HUES48 (cell line): ENCODE results near the gene TRAF4.

Source experiments
- H3K27ac ChIP-seq: one replicate; pipeline ENCODE4 v1.7.0; 2013; ENCODE audit warnings: low read depth, low read length, inconsistent platforms
- H3K27me3 ChIP-seq: 2 replicates; pipeline ENCODE4 v1.6.1; 2013; ENCODE audit warnings: mild to moderate bottlenecking, low read length; ENCODE audit not compliant: control insufficient read depth, insufficient read depth
- H3K36me3 ChIP-seq: 2 replicates; pipeline ENCODE4 v1.6.1; 2013; ENCODE audit warnings: low read length; ENCODE audit not compliant: control insufficient read depth, insufficient read depth
- H3K4me1 ChIP-seq: 2 replicates; pipeline ENCODE4 v1.6.1; 2013; ENCODE audit warnings: mild to moderate bottlenecking, low read length; ENCODE audit not compliant: control insufficient read depth, insufficient read depth
- H3K4me3 ChIP-seq: 2 replicates; pipeline ENCODE4 v1.5.1; 2013; ENCODE audit warnings: mild to moderate bottlenecking, low read depth, low read length
- H3K9ac ChIP-seq: 2 replicates; pipeline ENCODE4 v1.6.1; 2013; ENCODE audit warnings: mild to moderate bottlenecking, low read depth, low read length, moderate library complexity
- H3K9me3 ChIP-seq: 2 replicates; pipeline ENCODE4 v1.6.1; 2013; ENCODE audit warnings: low read length; ENCODE audit not compliant: control insufficient read depth, insufficient read depth

TRAF4 gene

DNA sequence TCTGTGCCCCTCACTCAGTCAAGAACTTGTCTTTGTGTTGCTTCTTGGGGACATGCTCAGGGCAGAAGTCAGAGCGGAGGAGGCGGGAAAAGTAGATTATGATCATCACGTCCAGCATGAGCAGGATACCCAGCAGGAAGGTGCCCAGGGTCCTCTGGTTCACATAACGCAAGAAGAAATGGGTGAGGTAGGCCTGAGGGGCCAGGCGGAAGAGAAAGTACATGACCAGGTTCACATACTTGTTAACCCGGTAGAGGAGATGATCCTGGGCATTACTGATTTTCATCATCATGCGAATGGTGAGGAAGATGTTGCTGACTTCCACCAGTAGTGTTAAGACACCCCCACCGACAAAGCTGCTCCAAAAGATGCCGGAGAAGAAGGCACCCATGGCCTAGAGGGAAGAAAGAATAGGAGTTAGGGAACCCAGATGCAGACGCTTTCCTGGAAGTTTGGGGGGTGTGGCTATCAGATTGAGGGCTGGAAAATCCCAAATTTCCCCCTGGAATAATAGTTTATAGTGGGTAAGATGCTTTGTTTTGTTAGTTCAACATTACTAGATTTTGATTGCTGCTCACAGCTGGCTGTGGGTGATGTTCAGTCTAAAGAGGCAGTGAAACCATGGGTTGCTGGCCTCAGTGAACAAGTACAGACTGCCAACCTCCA lies 19.2 kb upstream of the TRAF4 start:
- H3K4me3 ChIP-seq, result peak overlapping the region; percentile 80

DNA sequence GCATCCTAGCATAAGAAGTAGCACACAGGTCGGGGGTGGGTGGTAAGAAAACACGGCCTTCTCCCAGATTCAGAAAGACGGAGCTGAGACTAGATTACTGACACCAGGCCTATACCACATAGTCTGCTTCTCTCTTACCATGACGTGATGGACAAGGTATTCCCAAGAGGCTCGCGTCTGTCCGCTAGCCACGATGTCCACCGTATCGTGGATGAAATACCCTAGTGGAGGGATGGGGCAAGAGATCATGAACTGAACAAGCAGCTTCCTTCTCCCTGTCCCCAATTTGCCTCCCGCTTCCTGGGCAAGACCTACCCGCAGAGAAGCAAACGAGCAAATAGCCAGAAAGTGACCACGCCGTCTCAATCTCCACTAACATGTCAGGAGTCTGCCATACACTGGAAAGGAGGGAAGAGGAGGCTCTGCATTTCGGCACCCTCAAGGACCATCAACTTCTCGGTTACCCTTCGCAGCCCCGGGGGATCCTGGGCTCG lies 18.6 kb upstream of the TRAF4 start:
- H3K36me3 ChIP-seq, result peaks cover 45% of the 10 kb centered on the region
- no peaks in the 10 kb centered on the region for H3K27me3 ChIP-seq
- peak overlapping the region; percentile 80 for H3K4me3 ChIP-seq
- H3K27ac ChIP-seq, result peak overlapping the region; percentile 99
- H3K9ac ChIP-seq, result peak overlapping the region; percentile 96
- H3K9me3 ChIP-seq, result no peaks in the 10 kb centered on the region
- H3K4me1 ChIP-seq, result peaks cover 27% of the 10 kb centered on the region

More for the DNA sequence above, 19.2 kb upstream of the TRAF4 start:
- Histone ChIP-seq H3K27ac (peak overlapping the region; percentile 99), H3K36me3 (peaks cover 45% of the 10 kb centered on the region), H3K9me3 (no peaks in the 10 kb centered on the region), H3K9ac (peak overlapping the region; percentile 96), H3K27me3 (no peaks in the 10 kb centered on the region), H3K4me1 (peaks cover 27% of the 10 kb centered on the region)

DNA sequence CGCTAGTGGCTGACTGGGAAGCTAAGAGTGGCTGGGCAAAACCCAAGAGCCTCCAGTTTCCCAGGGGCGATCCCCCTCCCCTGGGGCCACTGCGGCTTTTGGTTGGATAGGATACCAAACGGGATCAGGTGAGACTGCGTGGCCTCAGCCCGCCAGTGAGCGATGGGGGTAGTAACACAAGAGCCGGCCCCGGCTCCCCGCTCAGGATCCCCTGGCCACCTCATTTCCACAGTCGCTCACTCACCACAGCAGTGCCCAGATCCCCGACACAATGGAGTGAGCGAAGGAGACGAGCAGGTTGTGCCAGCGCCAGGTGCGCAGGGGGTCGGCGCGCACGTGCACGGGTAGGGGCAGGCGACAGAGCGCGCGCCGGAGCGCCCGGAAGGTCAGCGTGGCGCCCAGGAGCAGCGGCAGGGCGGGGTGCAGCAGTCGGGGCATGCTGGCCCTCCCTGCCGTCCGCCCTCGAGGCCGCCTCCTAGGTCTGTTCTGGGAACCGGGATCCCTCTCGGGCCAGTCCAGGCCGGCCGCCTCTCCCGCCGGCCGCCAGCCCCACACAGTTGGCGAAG lies 18.1 kb upstream of the TRAF4 start:
- peaks cover 44% of the 10 kb centered on the region for H3K36me3 ChIP-seq
- peak overlapping the region; percentile 80 for H3K4me3 ChIP-seq
- peak overlapping the region; percentile 96 for H3K9ac ChIP-seq
- no peaks in the 10 kb centered on the region for H3K9me3 ChIP-seq
- H3K27me3 ChIP-seq, result no peaks in the 10 kb centered on the region
- peaks cover 27% of the 10 kb centered on the region for H3K4me1 ChIP-seq
- H3K27ac ChIP-seq, result peak overlapping the region; percentile 99

DNA sequence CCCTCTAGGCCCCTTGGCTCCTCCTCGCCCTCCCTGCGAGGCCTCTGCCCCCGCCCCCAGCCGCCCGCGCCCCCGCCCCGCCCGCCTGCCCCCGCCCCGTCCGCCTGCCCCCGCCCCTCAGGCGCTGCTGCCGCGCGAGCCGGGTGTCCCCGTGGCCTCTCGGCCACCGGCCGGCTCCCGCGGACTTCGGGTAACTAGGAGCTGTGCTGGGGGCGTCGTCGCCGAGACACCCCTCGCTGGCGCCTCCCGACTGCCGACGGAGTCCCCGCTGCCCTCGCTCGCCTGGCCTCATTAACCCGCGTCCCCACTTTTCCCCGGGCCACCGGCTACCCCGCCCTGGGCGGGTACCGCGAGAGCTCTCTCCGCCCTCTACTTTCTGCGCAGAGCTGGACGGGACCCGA lies 17.6 kb upstream of the TRAF4 start, which contains the start of gene TLCD1:
Gene TLCD1 (minus strand): TSS at position 8 of the 401 bp plus-strand sequence. CDS start 136 bp downstream, outside the sequence.
- Histone ChIP-seq H3K4me3 (peak within 1 kb of the TSS; percentile 90), H3K9ac (peak within 1 kb of the TSS; percentile 96), H3K9me3 (no peaks in the 10 kb centered on the region), H3K4me1 (peaks cover 27% of the 10 kb centered on the region), H3K27ac (peak within 1 kb of the TSS; percentile 99), H3K36me3 (peaks cover 39% of the 10 kb centered on the region), H3K27me3 (no peaks in the 10 kb centered on the region)

DNA sequence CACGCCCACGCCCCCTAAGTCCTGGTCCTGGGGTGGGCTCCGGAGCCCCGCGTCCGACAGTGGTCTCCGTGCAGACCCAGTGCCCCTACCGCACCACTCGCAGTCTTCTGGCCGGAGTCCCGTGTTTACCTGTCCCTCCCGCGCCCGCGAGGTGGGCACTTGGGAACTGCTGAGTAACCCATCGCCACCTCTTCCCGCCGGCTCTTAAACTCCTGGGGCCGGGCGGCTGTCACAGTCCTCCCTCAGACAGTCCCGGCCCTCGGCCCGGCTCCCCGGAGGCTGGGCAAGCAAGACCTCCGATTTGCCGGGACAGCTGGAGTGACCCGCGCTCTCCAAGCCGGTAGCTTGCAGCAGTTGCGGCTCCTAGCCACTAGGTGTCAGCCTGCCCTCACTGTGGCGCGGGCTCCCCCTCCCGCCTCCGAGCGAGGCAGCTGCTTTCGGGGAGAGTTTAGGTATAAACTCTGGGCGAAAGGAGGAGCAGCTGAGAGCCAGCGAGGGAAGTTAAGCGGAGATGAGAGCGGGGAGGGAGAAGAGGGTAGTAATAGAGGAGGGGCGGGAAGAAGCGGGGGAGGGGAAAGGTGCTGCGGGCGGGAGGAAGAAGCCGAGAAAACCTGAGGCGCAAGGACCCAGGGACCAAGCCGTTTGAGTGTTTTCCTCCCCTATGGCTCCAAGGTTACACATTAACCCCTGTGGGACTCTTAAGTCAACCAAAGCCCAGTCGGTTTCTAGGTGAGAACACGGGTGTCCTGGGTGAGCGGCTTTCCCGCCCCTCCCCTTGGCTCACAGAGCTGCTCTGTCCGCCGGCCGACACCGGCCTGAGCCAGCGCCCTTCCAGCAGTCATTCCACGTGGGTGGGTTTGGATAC lies 17.0 kb upstream of the TRAF4 start:
- H3K36me3 ChIP-seq, result peaks cover 32% of the 10 kb centered on the region
- H3K9ac ChIP-seq, result peak overlapping the region; percentile 73
- H3K9me3 ChIP-seq, result no peaks in the 10 kb centered on the region
- H3K4me1 ChIP-seq, result peaks cover 22% of the 10 kb centered on the region
- no peaks in the 10 kb centered on the region for H3K27me3 ChIP-seq
- peak overlapping the region; percentile 99 for H3K27ac ChIP-seq
- H3K4me3 ChIP-seq, result peak overlapping the region; percentile 90

DNA sequence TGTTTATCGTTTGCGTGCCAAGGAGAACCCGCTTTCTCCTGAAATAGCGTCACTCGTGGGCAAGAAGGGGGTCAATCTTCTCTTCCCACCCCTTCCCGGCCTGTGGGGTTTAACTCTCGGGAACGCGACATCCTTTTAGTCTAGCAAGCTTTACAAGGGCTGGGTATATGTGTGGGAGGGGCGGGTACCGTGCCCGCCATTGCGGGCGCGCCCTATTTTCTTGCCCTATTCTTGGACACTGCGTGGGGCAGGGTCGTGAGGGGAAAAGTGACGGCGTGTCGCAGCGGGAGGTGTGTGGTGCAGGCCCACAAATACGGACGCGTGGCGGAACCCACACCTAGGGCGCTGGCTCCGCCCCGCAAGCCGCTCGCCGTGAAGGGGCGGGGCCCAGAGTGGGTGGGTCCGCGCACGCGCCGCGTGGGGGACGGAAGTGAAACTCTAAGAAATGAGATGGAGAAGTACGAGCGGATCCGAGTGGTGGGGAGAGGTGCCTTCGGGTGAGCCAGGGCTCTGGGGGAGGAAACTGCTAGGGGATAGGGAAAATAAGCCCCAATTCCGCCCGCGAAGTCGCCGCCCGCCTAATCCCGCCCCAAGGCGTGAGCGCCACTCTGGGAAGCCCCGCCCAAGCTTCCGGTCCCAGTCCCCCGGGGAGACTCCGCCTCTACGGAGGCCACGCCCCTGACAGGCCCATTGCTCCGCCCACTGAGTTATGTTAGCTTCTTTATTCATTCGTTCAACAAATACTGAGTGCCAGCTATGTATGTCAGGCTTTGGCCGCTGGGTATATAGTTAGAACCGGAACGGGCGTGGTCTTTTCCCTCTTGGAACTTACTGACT lies 15.2 kb upstream of the TRAF4 start, which contains the start of gene NEK8:
Gene NEK8 (plus strand): TSS at position 425 of the 837 bp plus-strand sequence. CDS start 26 bp downstream, at position 451.
- no peaks in the 10 kb centered on the region for H3K9me3 ChIP-seq
- H3K4me3 ChIP-seq, result peak within 1 kb of the TSS; percentile 90
- H3K27ac ChIP-seq, result peak within 1 kb of the TSS; percentile 99
- H3K36me3 ChIP-seq, result peaks cover 16% of the 10 kb centered on the region
- H3K27me3 ChIP-seq, result no peaks in the 10 kb centered on the region
- H3K9ac ChIP-seq, result peak within 1 kb of the TSS; percentile 73
- H3K4me1 ChIP-seq, result peaks cover 12% of the 10 kb centered on the region

DNA sequence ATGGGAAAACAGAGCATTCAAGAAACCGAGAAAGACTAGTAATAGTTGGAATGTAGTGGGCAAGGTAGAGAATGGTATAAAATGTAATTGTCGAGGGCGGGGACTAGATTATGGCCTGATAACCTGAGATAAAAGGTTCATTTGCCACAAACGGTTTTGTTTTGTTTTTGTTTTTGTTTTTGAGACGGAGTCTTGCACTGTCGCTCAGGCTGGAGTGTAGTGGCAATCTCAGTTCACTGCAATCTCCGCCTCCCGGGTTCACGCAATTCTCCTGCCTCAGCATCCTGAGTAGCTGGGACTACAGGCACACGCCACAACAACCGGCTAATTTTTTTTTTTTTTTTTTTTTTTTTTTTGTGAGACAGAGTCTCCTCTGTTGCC lies 13.9 kb upstream of the TRAF4 start:
- Histone ChIP-seq H3K9ac (no peak overlapping the region), H3K36me3 (peaks cover 13% of the 10 kb centered on the region), H3K4me1 (0 out of 2 replicates have a peak, but pooled peaks cover 2% of the 10 kb centered on the region), H3K27me3 (no peaks in the 10 kb centered on the region), H3K9me3 (no peaks in the 10 kb centered on the region), H3K4me3 (no peak overlapping the region), H3K27ac (no peak overlapping the region)

DNA sequence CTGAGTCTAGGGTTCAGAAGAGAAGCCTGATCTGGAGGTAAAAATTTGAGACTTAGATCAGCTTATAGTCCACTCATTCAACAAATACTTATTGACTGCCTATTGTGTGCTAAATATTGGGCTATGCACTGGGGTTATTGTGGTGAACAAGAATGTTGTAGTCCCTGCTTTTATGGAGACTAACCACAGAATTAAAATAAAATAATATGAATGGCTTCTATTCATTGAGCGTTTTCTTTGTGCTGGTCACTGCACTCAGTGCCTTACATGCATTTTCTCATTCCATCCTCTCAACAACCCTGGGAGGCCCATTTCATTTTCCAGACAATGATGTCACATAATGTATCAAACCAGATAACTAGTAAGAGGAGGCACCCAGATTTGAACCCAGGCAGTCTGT lies 10.5 kb upstream of the TRAF4 start:
- Histone ChIP-seq H3K27me3 (no peaks in the 10 kb centered on the region), H3K4me3 (no peak overlapping the region), H3K4me1 (no peaks in the 10 kb centered on the region), H3K36me3 (peaks cover 22% of the 10 kb centered on the region), H3K27ac (no peak overlapping the region), H3K9me3 (no peaks in the 10 kb centered on the region), H3K9ac (no peak overlapping the region)

DNA sequence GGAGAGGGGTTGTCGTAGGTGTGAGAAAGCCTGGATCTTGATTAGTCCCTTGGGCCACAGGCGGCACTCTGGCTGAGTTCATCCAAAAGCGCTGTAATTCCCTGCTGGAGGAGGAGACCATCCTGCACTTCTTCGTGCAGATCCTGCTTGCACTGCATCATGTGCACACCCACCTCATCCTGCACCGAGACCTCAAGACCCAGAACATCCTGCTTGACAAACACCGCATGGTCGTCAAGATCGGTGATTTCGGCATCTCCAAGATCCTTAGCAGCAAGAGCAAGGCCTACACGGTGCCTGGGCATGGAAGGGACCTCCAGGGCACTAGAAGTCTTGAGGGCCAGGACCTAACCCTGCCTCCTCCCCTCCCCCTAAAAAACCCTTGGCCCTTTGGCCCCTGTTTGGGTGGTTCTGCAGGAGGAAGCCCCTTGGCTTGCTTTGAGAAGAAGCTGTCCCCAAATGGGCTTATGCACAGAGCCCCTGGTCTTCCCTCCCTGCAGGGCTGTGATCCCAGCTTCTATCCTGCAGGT lies 9.0 kb upstream of the TRAF4 start:
- Histone ChIP-seq H3K9ac (no peak overlapping the region), H3K36me3 (peaks cover 32% of the 10 kb centered on the region), H3K9me3 (no peaks in the 10 kb centered on the region), H3K27me3 (no peaks in the 10 kb centered on the region), H3K27ac (no peak overlapping the region), H3K4me3 (no peak overlapping the region), H3K4me1 (no peaks in the 10 kb centered on the region)

DNA sequence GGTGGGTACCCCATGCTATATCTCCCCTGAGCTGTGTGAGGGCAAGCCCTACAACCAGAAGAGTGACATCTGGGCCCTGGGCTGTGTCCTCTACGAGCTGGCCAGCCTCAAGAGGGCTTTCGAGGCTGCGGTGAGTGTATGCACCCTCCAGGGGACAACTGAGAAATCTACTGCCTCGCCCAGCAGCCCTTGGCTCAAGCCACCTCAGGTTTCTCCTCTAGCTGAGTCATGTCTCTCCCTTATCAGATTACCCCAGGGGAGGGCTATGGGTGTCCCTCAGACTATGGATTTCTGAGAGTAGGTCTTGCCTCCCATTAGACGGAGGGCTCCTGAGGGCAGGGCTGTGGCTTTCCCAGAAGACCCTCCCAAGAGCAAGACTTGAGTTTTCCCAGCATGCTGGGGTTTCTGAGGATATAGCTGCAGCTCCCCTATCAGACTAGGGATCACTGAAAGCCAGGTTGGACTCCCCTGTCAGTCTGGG lies 8.5 kb upstream of the TRAF4 start:
- no peak overlapping the region for H3K4me3 ChIP-seq

More for the DNA sequence above, 8.5 kb upstream of the TRAF4 start:
- peaks cover 32% of the 10 kb centered on the region for H3K36me3 ChIP-seq
- no peaks in the 10 kb centered on the region for H3K9me3 ChIP-seq
- no peaks in the 10 kb centered on the region for H3K4me1 ChIP-seq
- H3K27ac ChIP-seq, result no peak overlapping the region
- no peaks in the 10 kb centered on the region for H3K27me3 ChIP-seq
- no peak overlapping the region for H3K9ac ChIP-seq
